Pancreas (tissue), 10 donors: Measurements from ENCODE around the gene TGFB1. TPM values are rescaled to one million over a fixed set of nuclear protein-coding genes. Genes with fewer than 3 reads are reported as not detected.

Experiments used
- ATAC-seq, 4 donors: fragments of 200-7000 bp; cut with Tn5 transposase; one replicate each; pipeline versions ENCODE4 v1.8.0 to v1.9.1; 2020; ENCODE audit warnings: mild to moderate bottlenecking in 4 of 4, moderate library complexity in 4 of 4
- DNase-seq, 6 donors: peaks; one replicate each; pipeline ENCODE4 v3.0.0-alpha.2; 2020
- FAIRE-seq: peaks from 2 replicates; lab custom pipeline; 2012; peaks lifted over from hg19 to GRCh38; lab: Jason Lieb, UNC
- H3K27ac ChIP-seq, 4 donors: fragments of 200-600 bp; sonication (generic); 1 replicate in 3 of 4; 2 replicates in 1 of 4; pipeline versions ENCODE4 v1.5.0 to v1.8.0; 2020
- H3K27me3 ChIP-seq, 4 donors: fragments of 200-600 bp; one replicate each; pipeline ENCODE4 v1.8.0; 2021
- H3K36me3 ChIP-seq, 3 donors: fragments of 200-600 bp; sonication (generic) in 1 of 3; one replicate each; pipeline versions ENCODE4 v1.5.0 to v1.8.0; 2020 to 2021
- H3K4me1 ChIP-seq, 3 donors: fragments of 200-600 bp; one replicate each; pipeline ENCODE4 v1.8.0; 2021
- H3K4me3 ChIP-seq, 4 donors: fragments of 200-600 bp; sonication (generic) in 2 of 4; one replicate each; pipeline versions ENCODE4 v1.5.0 to v1.8.0; 2020 to 2021
- H3K9me3 ChIP-seq, 4 donors: fragments of 200-600 bp; one replicate each; pipeline ENCODE4 v1.8.0; 2021
- CTCF ChIP-seq, 4 donors: fragments of 200-600 bp; sonication (generic) in 3 of 4; IDR thresholded peaks; one replicate each; pipeline versions ENCODE4 v1.5.0 to v1.8.0; 2021; ENCODE audit warnings: antibody characterized with exemption in 4 of 4
- WGBS, 2 donors: extraction: QIAGEN DNeasy Blood & Tissue Kit; methylation state at CpG; one replicate each; pipeline ENCODE4 v1.1.7; 2013; 5-methylcytosine and 5-hydroxymethylcytosine counted together
- intact Hi-C, 3 donors: fragments of 100-400 bp; cut with DNase I; formaldehyde crosslinking; loops; one replicate each; pipeline versions ENCODE4 v1.11.1 to v1.14.2; 2022
- polyA plus RNA-seq, 2 donors: library from polyadenylated mRNA; stranded (reverse); fragments of 200-250 nt; gene quantifications; one replicate each; pipeline ENCODE4 v1.2.3, GENCODE V29; 2013
- total RNA-seq, 6 donors: library from RNA; stranded (reverse); fragmentation: NEBNext Ultra II Directional in 4 of 6; extraction: Animal tissue kit (Norgen Biotek cat#: 25700) in 4 of 6; gene quantifications; one replicate each; pipeline versions ENCODE4 v1.2.1 to v1.2.4, GENCODE V29; 2021 to 2023
- donor health status: healthy with polysubstance abuse.
- donor health status: DM: no; HTN: no; CAD: no; lungs with moderate emphysema.
- donor health status: DM: no; HTN: no; CAD: no.
- donor health status: control.
- donor health status: control.
- donor health status: Bipolar disorder and iron deficiency.
- donor health status: DM: yes; HTN: yes; CAD: no.
- donor health status: DM: no; HTN: no; CAD: no.
- donor health status: DM: no; HTN: no; CAD: no.
- donor health status: DM: yes; HTN: yes; CAD: no.

The TGFB1 gene
- total and polyA plus RNA-seq, 8 donors = 3.3 to 32.3 (median 6.1) TPM

GRCh38 chr19:41323023-41323422 is 30.7 kb downstream of the TGFB1 start:
- peak overlapping the region in 2 of 4 donors; percentile 39 for H3K27ac ChIP-seq
- FAIRE-seq = no peak
- WGBS, 2 donors = 70 to 83% methylated on average over 7 of the region's 7 CpGs
- no peaks in the 10 kb centered on the region for H3K9me3 ChIP-seq
- no peak for ATAC-seq
- no peak overlapping the region for H3K4me3 ChIP-seq
- H3K4me1 ChIP-seq = peaks cover 0 to 23% (median 0%) of the 10 kb centered on the region in 3 donors
- intact Hi-C loops = no loop called here
- DNase-seq = no peak
- peaks cover 0 to 11% (median 0%) of the 10 kb centered on the region in 3 donors for H3K36me3 ChIP-seq
- H3K27me3 ChIP-seq = no peaks in the 10 kb centered on the region
- no peak for TF ChIP-seq CTCF (IDR thresholded peaks at IDR 0.05)

GRCh38 chr19:41322451-41322850 is 31.3 kb downstream of the TGFB1 start:
- Histone ChIP-seq H3K27ac (no peak overlapping the region), H3K4me3 (no peak overlapping the region), H3K4me1 (peaks cover 0 to 23% (median 0%) of the 10 kb centered on the region in 3 donors), H3K36me3 (peaks cover 0 to 11% (median under 1%) of the 10 kb centered on the region in 3 donors), H3K9me3 (no peaks in the 10 kb centered on the region), H3K27me3 (no peaks in the 10 kb centered on the region)
- DNase-seq (peak in 1 of 6 donors; percentile 43), ATAC-seq (no peak), FAIRE-seq (no peak)
- intact Hi-C loops = no loop called here
- TF ChIP-seq CTCF (IDR thresholded peaks at IDR 0.05) = no peak
- 91 to 92% methylated on average over 11 of the region's 11 CpGs for WGBS, 2 donors

- no peaks in the 10 kb centered on the region for H3K27me3 ChIP-seq
- ATAC-seq (peak in 3 of 4 donors; percentile 11 to 17 (median 15)), FAIRE-seq (no peak), DNase-seq (no peak)
- H3K4me3 ChIP-seq = no peak overlapping the region
- no peak overlapping the region for H3K27ac ChIP-seq
- H3K4me1 ChIP-seq = peaks cover 0 to 17% (median 0%) of the 10 kb centered on the region in 3 donors
- WGBS, 2 donors = 63 to 71% methylated on average over 10 of the region's 10 CpGs
- H3K36me3 ChIP-seq = peaks cover 0 to 18% (median 8%) of the 10 kb centered on the region in 3 donors
- H3K9me3 ChIP-seq = no peaks in the 10 kb centered on the region
- TF ChIP-seq CTCF (IDR thresholded peaks at IDR 0.05) = peak; percentile 16 to 34 (median 28)
- intact Hi-C loops = no loop called here
Observed at GRCh38 chr19:41321600-41322270, 32.0 kb downstream of the TGFB1 start.

- H3K27ac ChIP-seq = no peak overlapping the region
- H3K4me1 ChIP-seq = peaks cover 0 to 12% (median 0%) of the 10 kb centered on the region in 3 donors
Observed at GRCh38 chr19:41321204-41321599, 32.5 kb downstream of the TGFB1 start.

More at GRCh38 chr19:41321204-41321599, 32.5 kb downstream of the TGFB1 start:
- no peaks in the 10 kb centered on the region for H3K27me3 ChIP-seq
- H3K4me3 ChIP-seq = no peak overlapping the region
- no peak for DNase-seq
- intact Hi-C loops = no loop called here
- ATAC-seq = no peak
- no peaks in the 10 kb centered on the region for H3K9me3 ChIP-seq
- TF ChIP-seq CTCF (IDR thresholded peaks at IDR 0.05) = no peak
- no peak for FAIRE-seq
- peaks cover 0 to 23% (median 13%) of the 10 kb centered on the region in 3 donors for H3K36me3 ChIP-seq
- WGBS, 2 donors = 85 to 97% methylated on average over 7 of the region's 7 CpGs
